HG03432 (cell line): ENCODE measurements around the gene MOB3B.
"Not testable (repeated sequence)": the region's sequence is repeated elsewhere in the genome, so short reads cannot be mapped to it uniquely, and the experiment has no call there.

Source experiments
- ATAC-seq: cut with Tn5 transposase; IDR thresholded peaks from one replicate; pipeline ENCODE4 v1.9.1; 2021; ENCODE audit warnings: mild to moderate bottlenecking, moderate library complexity; ENCODE audit not compliant: unreplicated experiment

Gene MOB3B

GRCh38 chr9:27451207-27451797 is 78.3 kb downstream of the MOB3B start:
- ATAC-seq, result no peak

GRCh38 chr9:27450752-27451151 is 78.9 kb downstream of the MOB3B start:
- no peak for ATAC-seq

GRCh38 chr9:27448356-27448755 is 81.3 kb downstream of the MOB3B start:
- not testable (repeated sequence) for ATAC-seq

GRCh38 chr9:27447031-27447683 is 82.5 kb downstream of the MOB3B start:
- ATAC-seq, result no peak

- no peak for ATAC-seq
These were observed 83.9 kb downstream of the MOB3B start for GRCh38 chr9:27445688-27446087.

- no peak for ATAC-seq
These were observed 84.5 kb downstream of the MOB3B start for GRCh38 chr9:27445057-27445595.

- ATAC-seq, result no peak
These were observed 87.2 kb downstream of the MOB3B start for GRCh38 chr9:27442464-27442863.

GRCh38 chr9:27441741-27442070 is 87.9 kb downstream of the MOB3B start:
- peak; percentile 98 for ATAC-seq

GRCh38 chr9:27440888-27441740 is 88.5 kb downstream of the MOB3B start:
- ATAC-seq, result no peak

GRCh38 chr9:27438522-27438921 is 91.1 kb downstream of the MOB3B start:
- no peak for ATAC-seq

- no peak for ATAC-seq
These were observed 91.8 kb downstream of the MOB3B start for GRCh38 chr9:27437652-27438373.

- ATAC-seq, result no peak
These were observed 93.4 kb downstream of the MOB3B start for GRCh38 chr9:27436234-27436633.

- ATAC-seq, result no peak
These were observed 95.8 kb downstream of the MOB3B start for GRCh38 chr9:27433631-27434325.

- ATAC-seq, result no peak
These were observed 97.3 kb downstream of the MOB3B start for GRCh38 chr9:27432308-27432707.

- ATAC-seq, result no peak
These were observed 98.0 kb downstream of the MOB3B start for GRCh38 chr9:27431543-27432147.

GRCh38 chr9:27430750-27431535 is 98.7 kb downstream of the MOB3B start:
- no peak for ATAC-seq

GRCh38 chr9:27429917-27430316 is 99.7 kb downstream of the MOB3B start:
- no peak for ATAC-seq

GRCh38 chr9:27429436-27429835 is 100.2 kb downstream of the MOB3B start:
- no peak for ATAC-seq

- no peak for ATAC-seq
These were observed 101.1 kb downstream of the MOB3B start for GRCh38 chr9:27428551-27428950.
